Astrocyte (in vitro differentiated cells and primary cell): ENCODE data around the gene NPEPL1. TPM values are rescaled to one million over a fixed set of nuclear protein-coding genes. Genes with fewer than 3 reads are reported as not detected.

Experiments
- DNase-seq: peaks from one replicate; pipeline ENCODE4 v3.0.0-alpha.2; 2010; ENCODE audit warnings: low read depth
- FAIRE-seq: peaks from 2 replicates; lab custom pipeline; 2011; peaks lifted over from hg19 to GRCh38; lab: Jason Lieb, UNC
- H2AFZ ChIP-seq: 2 replicates; pipeline ENCODE4 v1.6.0; 2012; ENCODE audit warnings: low read depth, low read length, inconsistent platforms
- H3K27ac ChIP-seq: 2 replicates; pipeline ENCODE4 v1.5.1; 2011; ENCODE audit warnings: low read depth, low read length, inconsistent platforms
- H3K27me3 ChIP-seq: 2 replicates; pipeline ENCODE4 v1.6.0; 2011; ENCODE audit warnings: low read length, inconsistent platforms; ENCODE audit not compliant: insufficient read depth
- H3K36me3 ChIP-seq: 2 replicates; pipeline ENCODE4 v1.5.1; 2011; ENCODE audit warnings: low read length, inconsistent platforms; ENCODE audit not compliant: insufficient read depth
- H3K4me1 ChIP-seq: 2 replicates; pipeline ENCODE4 v1.5.1; 2011; ENCODE audit warnings: low read length, inconsistent platforms; ENCODE audit not compliant: insufficient read depth
- H3K4me2 ChIP-seq: 2 replicates; pipeline ENCODE4 v1.6.0; 2012; ENCODE audit warnings: low read length, inconsistent platforms
- H3K4me3 ChIP-seq: 2 replicates; pipeline ENCODE4 v1.5.1; 2011; ENCODE audit warnings: low read depth, mild to moderate bottlenecking, low read length, inconsistent platforms; ENCODE audit not compliant: insufficient read depth
- H3K79me2 ChIP-seq: 2 replicates; pipeline ENCODE4 v1.6.0; 2012; ENCODE audit warnings: mild to moderate bottlenecking, low read length, inconsistent platforms; ENCODE audit not compliant: insufficient read depth
- H3K9ac ChIP-seq: 2 replicates; pipeline ENCODE4 v1.6.0; 2012; ENCODE audit warnings: mild to moderate bottlenecking, low read length, inconsistent platforms
- H3K9me3 ChIP-seq: 2 replicates; pipeline ENCODE4 v1.5.1; 2012; ENCODE audit warnings: low read depth, mild to moderate bottlenecking, low read length, inconsistent platforms; ENCODE audit not compliant: insufficient read depth
- H4K20me1 ChIP-seq: 2 replicates; pipeline ENCODE4 v1.6.0; 2012; ENCODE audit warnings: low read length, inconsistent platforms; ENCODE audit not compliant: insufficient read depth
- H3K27ac Mint-ChIP-seq: one replicate; pipeline ENCODE4 v1.8.0; 2021; ENCODE audit warnings: mild to moderate bottlenecking, mixed read lengths; ENCODE audit not compliant: unreplicated experiment
- H3K27me3 Mint-ChIP-seq: one replicate; pipeline ENCODE4 v1.8.0; 2021; ENCODE audit warnings: low read depth, mixed read lengths; ENCODE audit not compliant: unreplicated experiment
- H3K36me3 Mint-ChIP-seq: one replicate; pipeline ENCODE4 v1.8.0; 2021; ENCODE audit warnings: low read depth, mixed read lengths; ENCODE audit not compliant: unreplicated experiment
- H3K4me1 Mint-ChIP-seq: one replicate; pipeline ENCODE4 v1.8.0; 2021; ENCODE audit warnings: low read depth, mixed read lengths; ENCODE audit not compliant: unreplicated experiment
- H3K4me3 Mint-ChIP-seq: one replicate; pipeline ENCODE4 v1.8.0; 2021; ENCODE audit warnings: mild to moderate bottlenecking, moderate library complexity, mixed read lengths; ENCODE audit not compliant: unreplicated experiment
- H3K9me3 Mint-ChIP-seq: one replicate; pipeline ENCODE4 v1.8.0; 2021; ENCODE audit warnings: mild to moderate bottlenecking, mixed read lengths; ENCODE audit not compliant: unreplicated experiment
- CTCF ChIP-seq: IDR thresholded peaks from 2 replicates; pipeline ENCODE4 v1.5.1; 2011; ENCODE audit warnings: low read depth, mild to moderate bottlenecking, inconsistent platforms, low read length, moderate library complexity; ENCODE audit not compliant: insufficient read depth
- EZH2 ChIP-seq: IDR thresholded peaks from 2 replicates; pipeline ENCODE4 v1.6.1; 2012; ENCODE audit warnings: mild to moderate bottlenecking, low read length, inconsistent platforms; ENCODE audit not compliant: insufficient read depth
- total RNA-seq: library from RNA; stranded (reverse); gene quantifications from 2 replicates; pipeline ENCODE4 v1.2.1, GENCODE V29; 2021

NPEPL1 gene
- total RNA-seq, 1 donor from 2014 or later = 27.1 TPM

GRCh38 chr20:58746620-58747019, 54.0 kb downstream of the NPEPL1 start:
- no peak overlapping the region for H3K4me2 ChIP-seq
- H3K4me3 ChIP-seq = no peak overlapping the region
- Mint-ChIP-seq H3K27me3 (peaks cover 68% of the 10 kb centered on the region), H3K4me1 (no peaks in the 10 kb centered on the region), H3K4me3 (no peak overlapping the region), H3K27ac (no peak overlapping the region), H3K9me3 (peaks cover 3% of the 10 kb centered on the region), H3K36me3 (no peaks in the 10 kb centered on the region)
- H2AFZ ChIP-seq = no peak overlapping the region
- FAIRE-seq = no peak
- H3K36me3 ChIP-seq = no peaks in the 10 kb centered on the region
- no peaks in the 10 kb centered on the region for H3K9me3 ChIP-seq
- H4K20me1 ChIP-seq = no peaks in the 10 kb centered on the region
- no peak overlapping the region for H3K9ac ChIP-seq
- H3K4me1 ChIP-seq = no peaks in the 10 kb centered on the region
- TF ChIP-seq EZH2 (no peak), CTCF (no peak)
- H3K27me3 ChIP-seq = peaks cover 4% of the 10 kb centered on the region
- no peak for DNase-seq
- no peaks in the 10 kb centered on the region for H3K79me2 ChIP-seq
- H3K27ac ChIP-seq = no peak overlapping the region

GRCh38 chr20:58747211-58747610, 54.6 kb downstream of the NPEPL1 start:
- Histone ChIP-seq H3K27me3 (peaks cover 3% of the 10 kb centered on the region), H3K4me1 (no peaks in the 10 kb centered on the region), H3K9ac (no peak overlapping the region), H2AFZ (no peak overlapping the region), H3K4me3 (no peak overlapping the region), H4K20me1 (no peaks in the 10 kb centered on the region), H3K27ac (no peak overlapping the region), H3K36me3 (no peaks in the 10 kb centered on the region), H3K9me3 (no peaks in the 10 kb centered on the region), H3K4me2 (no peak overlapping the region), H3K79me2 (no peaks in the 10 kb centered on the region)
- Mint-ChIP-seq H3K4me1 (no peaks in the 10 kb centered on the region), H3K4me3 (no peak overlapping the region), H3K27me3 (peaks cover 71% of the 10 kb centered on the region), H3K27ac (no peak overlapping the region), H3K36me3 (no peaks in the 10 kb centered on the region), H3K9me3 (peaks cover 6% of the 10 kb centered on the region)
- TF ChIP-seq EZH2 = no peak
- TF ChIP-seq CTCF = no peak
- no peak for FAIRE-seq
- DNase-seq = no peak

- Histone ChIP-seq H3K9ac (no peak overlapping the region), H3K4me2 (no peak overlapping the region), H3K36me3 (no peaks in the 10 kb centered on the region), H3K27me3 (peaks cover 2% of the 10 kb centered on the region), H3K9me3 (no peaks in the 10 kb centered on the region), H3K4me3 (no peak overlapping the region), H2AFZ (no peak overlapping the region), H3K4me1 (no peaks in the 10 kb centered on the region), H4K20me1 (no peaks in the 10 kb centered on the region), H3K79me2 (no peaks in the 10 kb centered on the region), H3K27ac (no peak overlapping the region)
- H3K4me1 Mint-ChIP-seq = no peaks in the 10 kb centered on the region
- H3K36me3 Mint-ChIP-seq = peaks cover 2% of the 10 kb centered on the region
- H3K27me3 Mint-ChIP-seq = peaks cover 67% of the 10 kb centered on the region
- DNase-seq (no peak), FAIRE-seq (no peak)
- no peak overlapping the region for H3K27ac Mint-ChIP-seq
- peaks cover 6% of the 10 kb centered on the region for H3K9me3 Mint-ChIP-seq
- H3K4me3 Mint-ChIP-seq = no peak overlapping the region
- no peak for TF ChIP-seq EZH2
- TF ChIP-seq CTCF = no peak
Observed at GRCh38 chr20:58748618-58749017, 56.0 kb downstream of the NPEPL1 start.
